ENCODE data around the gene SH3RF3. TPM values are rescaled to one million over a fixed set of nuclear protein-coding genes. Genes with fewer than 3 reads are reported as not detected.

Gene SH3RF3
- total and polyA plus RNA-seq, 4 donors: 2.9 to 9.7 (median 8.6) TPM

- Histone ChIP-seq H3K9ac (ENCODE audit: insufficient read depth in 1 of 2, low read length in 2 of 2) (no peak overlapping the region), H3K4me3 (no peak overlapping the region), H3K36me3 (ENCODE audit: control insufficient read depth in 4 of 4, insufficient read depth in 4 of 4, low read length in 4 of 4) (no peaks in the 10 kb centered on the region), H3K4me1 (ENCODE audit: control insufficient read depth in 5 of 5, insufficient read depth in 5 of 5, low read length in 5 of 5) (no peaks in the 10 kb centered on the region), H3K27ac (ENCODE audit: low read depth in 1 of 2, low read length in 1 of 2) (no peak overlapping the region), H3K9me3 (ENCODE audit: control insufficient read depth in 4 of 4, insufficient read depth in 3 of 4, low read length in 3 of 4) (no peaks in the 10 kb centered on the region), H3K27me3 (ENCODE audit: control insufficient read depth in 3 of 3, insufficient read depth in 3 of 3, low read length in 2 of 3) (no peaks in the 10 kb centered on the region)
- WGBS, 2 donors: 92 to 97% methylated on average over 12 of the region's 12 CpGs
- ATAC-seq (ENCODE audit: insufficient read depth, low FRiP score): no peak
- no peak for TF ChIP-seq CTCF (IDR thresholded peaks at IDR 0.05; ENCODE audit: control extremely low read depth, extremely low read depth)
- DNase-seq: no peak
Observed at GRCh38 chr2:109145286-109145685, 16.3 kb downstream of the SH3RF3 start.

- H3K4me1 ChIP-seq (ENCODE audit: control insufficient read depth in 5 of 5, insufficient read depth in 5 of 5, low read length in 5 of 5): peaks cover 0 to 6% (median 0%) of the 10 kb centered on the region in 5 donors
- no peak overlapping the region for H3K9ac ChIP-seq (ENCODE audit: insufficient read depth in 1 of 2, low read length in 2 of 2)
- 94 to 96% methylated on average over 7 of the region's 7 CpGs for WGBS, 2 donors
- no peak for ATAC-seq (ENCODE audit: insufficient read depth, low FRiP score)
- H3K36me3 ChIP-seq (ENCODE audit: control insufficient read depth in 4 of 4, insufficient read depth in 4 of 4, low read length in 4 of 4): no peaks in the 10 kb centered on the region
- no peaks in the 10 kb centered on the region for H3K9me3 ChIP-seq (ENCODE audit: control insufficient read depth in 4 of 4, insufficient read depth in 3 of 4, low read length in 3 of 4)
- no peak overlapping the region for H3K27ac ChIP-seq (ENCODE audit: low read depth in 1 of 2, low read length in 1 of 2)
- TF ChIP-seq CTCF (IDR thresholded peaks at IDR 0.05; ENCODE audit: control extremely low read depth, extremely low read depth): no peak
- no peak for DNase-seq
- no peaks in the 10 kb centered on the region for H3K27me3 ChIP-seq (ENCODE audit: control insufficient read depth in 3 of 3, insufficient read depth in 3 of 3, low read length in 2 of 3)
- H3K4me3 ChIP-seq: no peak overlapping the region
Observed at GRCh38 chr2:109147405-109147804, 18.4 kb downstream of the SH3RF3 start.

GRCh38 chr2:109148117-109148746 lies 19.2 kb downstream of the SH3RF3 start:
- no peaks in the 10 kb centered on the region for H3K9me3 ChIP-seq (ENCODE audit: control insufficient read depth in 4 of 4, insufficient read depth in 3 of 4, low read length in 3 of 4)

More at GRCh38 chr2:109148117-109148746, 19.2 kb downstream of the SH3RF3 start:
- Histone ChIP-seq H3K4me1 (ENCODE audit: control insufficient read depth in 5 of 5, insufficient read depth in 5 of 5, low read length in 5 of 5) (peaks cover 0 to 11% (median 0%) of the 10 kb centered on the region in 5 donors), H3K36me3 (ENCODE audit: control insufficient read depth in 4 of 4, insufficient read depth in 4 of 4, low read length in 4 of 4) (no peaks in the 10 kb centered on the region), H3K27me3 (ENCODE audit: control insufficient read depth in 3 of 3, insufficient read depth in 3 of 3, low read length in 2 of 3) (no peaks in the 10 kb centered on the region), H3K4me3 (no peak overlapping the region), H3K9ac (ENCODE audit: insufficient read depth in 1 of 2, low read length in 2 of 2) (no peak overlapping the region), H3K27ac (ENCODE audit: low read depth in 1 of 2, low read length in 1 of 2) (no peak overlapping the region)
- WGBS, 2 donors: 89 to 95% methylated on average over 12 of the region's 12 CpGs
- DNase-seq (no peak), ATAC-seq (ENCODE audit: insufficient read depth, low FRiP score) (no peak)
- no peak for TF ChIP-seq CTCF (IDR thresholded peaks at IDR 0.05; ENCODE audit: control extremely low read depth, extremely low read depth)

Measured in lung (tissue), 12 donors.